Measurements from ENCODE around the gene PHF21B.

- no peak for TF ChIP-seq TAF1 (IDR thresholded peaks at IDR 0.05; ENCODE audit: low read depth, low read length)
- no peak for TF ChIP-seq CTCF (IDR thresholded peaks at IDR 0.05; ENCODE audit: control extremely low read depth in 1 of 3, insufficient read depth in 1 of 3, low read depth in 1 of 3, low read length in 3 of 3)
- TF ChIP-seq, protein P1, sequence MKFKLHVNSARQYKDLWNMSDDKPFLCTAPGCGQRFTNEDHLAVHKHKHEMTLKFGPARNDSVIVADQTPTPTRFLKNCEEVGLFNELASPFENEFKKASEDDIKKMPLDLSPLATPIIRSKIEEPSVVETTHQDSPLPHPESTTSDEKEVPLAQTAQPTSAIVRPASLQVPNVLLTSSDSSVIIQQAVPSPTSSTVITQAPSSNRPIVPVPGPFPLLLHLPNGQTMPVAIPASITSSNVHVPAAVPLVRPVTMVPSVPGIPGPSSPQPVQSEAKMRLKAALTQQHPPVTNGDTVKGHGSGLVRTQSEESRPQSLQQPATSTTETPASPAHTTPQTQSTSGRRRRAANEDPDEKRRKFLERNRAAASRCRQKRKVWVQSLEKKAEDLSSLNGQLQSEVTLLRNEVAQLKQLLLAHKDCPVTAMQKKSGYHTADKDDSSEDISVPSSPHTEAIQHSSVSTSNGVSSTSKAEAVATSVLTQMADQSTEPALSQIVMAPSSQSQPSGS (IDR thresholded peaks at IDR 0.05; ENCODE audit: low read length) = no peak
- 0 out of 3 replicates have a peak, but pooled peaks of 1 of the 2 experiments have one; percentile 6 for TF ChIP-seq POLR2A (IDR thresholded peaks at IDR 0.05; ENCODE audit: control extremely low read depth in 1 of 2, low read depth in 2 of 2, low read length in 2 of 2)
- TF ChIP-seq FOSL1 (IDR thresholded peaks at IDR 0.05; ENCODE audit: insufficient read depth, low read depth, low read length) = no peak
- TF ChIP-seq RAD21 (IDR thresholded peaks at IDR 0.05 in 1 of 2, conservative IDR thresholded peaks at IDR 0.05 in 1 of 2; ENCODE audit: low read depth in 2 of 2, low read length in 2 of 2) = no peak
Measured at GRCh38 chr22:44995715-44996114, 14.1 kb downstream of the PHF21B start.

Data from H1 (cell line).